ENCODE results near the gene ADAMTS20.

GRCh38 chr12:43318021-43318420 lies 234.0 kb downstream of the ADAMTS20 start:
- TF ChIP-seq CTCF (IDR thresholded peaks at IDR 0.05) (no peak), POLR2A (IDR thresholded peaks at IDR 0.05) (no peak)

Data from breast epithelium (tissue), 3 donors.